C1 segment of cervical spinal cord (tissue), 14 donors: ENCODE measurements around the gene EEF1A1.
A peak's percentile ranks its signal among the peaks of the same experiment; 100 is the strongest.
"Not testable (repeated sequence)": the region's sequence is repeated elsewhere in the genome, so short reads cannot be mapped to it uniquely, and the experiment has no call there.

Experiments
- DNase-seq, 14 donors: peaks; one replicate each; lab custom pipeline; 2025; lab: John Stamatoyannopoulos, UW

The EEF1A1 gene

GRCh38 chr6:73538116-73538779, 17.4 kb upstream of the EEF1A1 start:
- no peak for DNase-seq

GRCh38 chr6:73537677-73538076, 16.8 kb upstream of the EEF1A1 start:
- DNase-seq = no peak

GRCh38 chr6:73534628-73535027, 13.8 kb upstream of the EEF1A1 start:
- no peak for DNase-seq

- DNase-seq = no peak
Measured at GRCh38 chr6:73532293-73532692, 11.5 kb upstream of the EEF1A1 start.

GRCh38 chr6:73528897-73529296, 8.1 kb upstream of the EEF1A1 start:
- no peak for DNase-seq

GRCh38 chr6:73525546-73526330, 4.9 kb upstream of the EEF1A1 start:
- DNase-seq = no peak

GRCh38 chr6:73523434-73524123, 2.7 kb upstream of the EEF1A1 start:
- DNase-seq = peak in 8 of 14 donors; percentile 7 to 61 (median 39)

- DNase-seq = peak in 7 of 14 donors; percentile 91 to 97 (median 96)
Measured at GRCh38 chr6:73521351-73521985, 636 bp upstream of the EEF1A1 start.

GRCh38 chr6:73519926-73520687, 725 bp downstream of the EEF1A1 start:
- peak in 13 of 14 donors; percentile 10 to 70 (median 63) for DNase-seq

GRCh38 chr6:73518982-73519881, 1.6 kb downstream of the EEF1A1 start:
- DNase-seq = not testable (repeated sequence)

- not testable (repeated sequence) for DNase-seq
Measured at GRCh38 chr6:73518100-73518981, 2.5 kb downstream of the EEF1A1 start.

- no peak for DNase-seq
Measured at GRCh38 chr6:73516514-73517489, 4.0 kb downstream of the EEF1A1 start.

- no peak for DNase-seq
Measured at GRCh38 chr6:73515204-73515655, 5.6 kb downstream of the EEF1A1 start.

- DNase-seq = no peak
Measured at GRCh38 chr6:73514746-73515110, 6.1 kb downstream of the EEF1A1 start.

GRCh38 chr6:73513496-73513854, 7.4 kb downstream of the EEF1A1 start:
- no peak for DNase-seq

GRCh38 chr6:73511796-73512195, 9.0 kb downstream of the EEF1A1 start:
- DNase-seq = no peak

- DNase-seq = no peak
Measured at GRCh38 chr6:73509851-73510250, 11.0 kb downstream of the EEF1A1 start.

- DNase-seq = no peak
Measured at GRCh38 chr6:73508776-73509175, 12.1 kb downstream of the EEF1A1 start.
